ENCODE data around the gene MRPS9. TPM values are rescaled to one million over a fixed set of nuclear protein-coding genes. Genes with fewer than 3 reads are reported as not detected.

The MRPS9 gene
- total and polyA plus RNA-seq, 9 of the 15 experiments (the other 6 are each of a cell fraction or from before 2014, with no cell fraction given) = 46.2 to 143 (median 65.6) TPM

DNA sequence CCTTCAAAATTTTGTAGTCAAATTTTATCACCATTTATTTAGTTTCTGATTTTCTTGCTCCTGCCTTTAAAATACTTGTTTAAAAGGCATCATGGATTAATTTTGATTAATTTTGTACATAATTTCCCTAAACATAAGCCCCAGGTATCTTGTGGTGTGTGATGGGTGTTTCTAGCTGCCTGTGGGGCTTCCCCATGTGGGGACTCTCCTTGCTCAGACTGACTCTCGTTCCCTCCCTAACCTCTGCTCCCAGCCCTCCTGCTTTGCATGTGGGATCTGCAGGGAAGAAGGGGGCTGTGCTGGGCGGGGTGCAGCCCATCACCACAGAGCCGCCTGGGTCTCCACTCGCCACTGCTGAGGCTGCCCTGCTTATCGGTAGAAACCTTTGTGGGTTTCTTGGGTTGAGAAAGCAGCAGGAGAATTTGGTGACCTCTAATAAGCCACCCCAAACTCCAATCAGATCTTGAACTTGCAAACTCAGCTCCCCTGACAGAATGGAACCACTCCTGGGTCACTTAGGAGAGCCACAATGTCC is 72.5 kb downstream of the MRPS9 start:
- no peak overlapping the region for H3K4me3 ChIP-seq
- FAIRE-seq (no peak), ATAC-seq (no peak), DNase-seq (ENCODE audit: extremely low read depth in 1 of 4, low spot score in 3 of 4) (no peak)
- no peaks in the 10 kb centered on the region for H3K36me3 ChIP-seq (ENCODE audit: control insufficient read depth, insufficient read depth, low read length)
- no peak overlapping the region for H3K27ac ChIP-seq (ENCODE audit: extremely low read depth, low read depth, low read length)
- intact Hi-C loops (cut with micrococcal nuclease) (loop anchor here (10.0 kb wide), 1 partner anchor 414 kb away; no protein-coding TSS in a partner anchor), in situ Hi-C loops (cut with MboI) (loop anchor here (5.0 to 25.0 kb wide), 2 partner anchors 132 to 427 kb away; partner anchors contain the start of gene GPR45)
- no peaks in the 10 kb centered on the region for H3K9me3 ChIP-seq (replicated peaks; ENCODE audit: control insufficient read depth, insufficient read depth, low read depth, low read length)
- H3K9me1 ChIP-seq (ENCODE audit: control insufficient read depth, insufficient read depth, low read length) = no peaks in the 10 kb centered on the region
- no TSS peak for BruUV-seq (replicated peaks)
- 18% methylated on average over 5 of the region's 5 CpGs for WGBS (ENCODE audit: insufficient coverage, low coverage, missing lambda C conversion rate)
- ChIA-PET CTCF (ENCODE audit: low intra/inter-chr PET ratio) (no interaction called here), POLR2A (no interaction called here)
- no peaks in the 10 kb centered on the region for H4K20me1 ChIP-seq (replicated peaks; ENCODE audit: control insufficient read depth, insufficient read depth, low read length)
- H3K79me2 ChIP-seq (ENCODE audit: control insufficient read depth, insufficient read depth, low read length) = no peaks in the 10 kb centered on the region
- no peaks in the 10 kb centered on the region for H3K27me3 ChIP-seq (ENCODE audit: control insufficient read depth in 2 of 2, insufficient read depth in 2 of 2, low read length in 2 of 2)
- no peaks in the 10 kb centered on the region for H3K4me1 ChIP-seq (replicated peaks in 1 of 2; ENCODE audit: control insufficient read depth in 2 of 2, insufficient read depth in 2 of 2, low read length in 2 of 2)
- no peak overlapping the region for H3K4me2 ChIP-seq (ENCODE audit: insufficient read depth, low read length)
- H2AFZ ChIP-seq (ENCODE audit: low read depth, low read length) = no peak overlapping the region
- H3K9ac ChIP-seq (ENCODE audit: insufficient read depth in 1 of 2, low read depth in 2 of 2, low read length in 2 of 2) = no peak overlapping the region; a peak in 1 of 4 replicates
- TF ChIP-seq IRF2 (CRISPR knock-in tag; IDR thresholded peaks at IDR 0.05) = no peak
- TF ChIP-seq, protein P1, sequence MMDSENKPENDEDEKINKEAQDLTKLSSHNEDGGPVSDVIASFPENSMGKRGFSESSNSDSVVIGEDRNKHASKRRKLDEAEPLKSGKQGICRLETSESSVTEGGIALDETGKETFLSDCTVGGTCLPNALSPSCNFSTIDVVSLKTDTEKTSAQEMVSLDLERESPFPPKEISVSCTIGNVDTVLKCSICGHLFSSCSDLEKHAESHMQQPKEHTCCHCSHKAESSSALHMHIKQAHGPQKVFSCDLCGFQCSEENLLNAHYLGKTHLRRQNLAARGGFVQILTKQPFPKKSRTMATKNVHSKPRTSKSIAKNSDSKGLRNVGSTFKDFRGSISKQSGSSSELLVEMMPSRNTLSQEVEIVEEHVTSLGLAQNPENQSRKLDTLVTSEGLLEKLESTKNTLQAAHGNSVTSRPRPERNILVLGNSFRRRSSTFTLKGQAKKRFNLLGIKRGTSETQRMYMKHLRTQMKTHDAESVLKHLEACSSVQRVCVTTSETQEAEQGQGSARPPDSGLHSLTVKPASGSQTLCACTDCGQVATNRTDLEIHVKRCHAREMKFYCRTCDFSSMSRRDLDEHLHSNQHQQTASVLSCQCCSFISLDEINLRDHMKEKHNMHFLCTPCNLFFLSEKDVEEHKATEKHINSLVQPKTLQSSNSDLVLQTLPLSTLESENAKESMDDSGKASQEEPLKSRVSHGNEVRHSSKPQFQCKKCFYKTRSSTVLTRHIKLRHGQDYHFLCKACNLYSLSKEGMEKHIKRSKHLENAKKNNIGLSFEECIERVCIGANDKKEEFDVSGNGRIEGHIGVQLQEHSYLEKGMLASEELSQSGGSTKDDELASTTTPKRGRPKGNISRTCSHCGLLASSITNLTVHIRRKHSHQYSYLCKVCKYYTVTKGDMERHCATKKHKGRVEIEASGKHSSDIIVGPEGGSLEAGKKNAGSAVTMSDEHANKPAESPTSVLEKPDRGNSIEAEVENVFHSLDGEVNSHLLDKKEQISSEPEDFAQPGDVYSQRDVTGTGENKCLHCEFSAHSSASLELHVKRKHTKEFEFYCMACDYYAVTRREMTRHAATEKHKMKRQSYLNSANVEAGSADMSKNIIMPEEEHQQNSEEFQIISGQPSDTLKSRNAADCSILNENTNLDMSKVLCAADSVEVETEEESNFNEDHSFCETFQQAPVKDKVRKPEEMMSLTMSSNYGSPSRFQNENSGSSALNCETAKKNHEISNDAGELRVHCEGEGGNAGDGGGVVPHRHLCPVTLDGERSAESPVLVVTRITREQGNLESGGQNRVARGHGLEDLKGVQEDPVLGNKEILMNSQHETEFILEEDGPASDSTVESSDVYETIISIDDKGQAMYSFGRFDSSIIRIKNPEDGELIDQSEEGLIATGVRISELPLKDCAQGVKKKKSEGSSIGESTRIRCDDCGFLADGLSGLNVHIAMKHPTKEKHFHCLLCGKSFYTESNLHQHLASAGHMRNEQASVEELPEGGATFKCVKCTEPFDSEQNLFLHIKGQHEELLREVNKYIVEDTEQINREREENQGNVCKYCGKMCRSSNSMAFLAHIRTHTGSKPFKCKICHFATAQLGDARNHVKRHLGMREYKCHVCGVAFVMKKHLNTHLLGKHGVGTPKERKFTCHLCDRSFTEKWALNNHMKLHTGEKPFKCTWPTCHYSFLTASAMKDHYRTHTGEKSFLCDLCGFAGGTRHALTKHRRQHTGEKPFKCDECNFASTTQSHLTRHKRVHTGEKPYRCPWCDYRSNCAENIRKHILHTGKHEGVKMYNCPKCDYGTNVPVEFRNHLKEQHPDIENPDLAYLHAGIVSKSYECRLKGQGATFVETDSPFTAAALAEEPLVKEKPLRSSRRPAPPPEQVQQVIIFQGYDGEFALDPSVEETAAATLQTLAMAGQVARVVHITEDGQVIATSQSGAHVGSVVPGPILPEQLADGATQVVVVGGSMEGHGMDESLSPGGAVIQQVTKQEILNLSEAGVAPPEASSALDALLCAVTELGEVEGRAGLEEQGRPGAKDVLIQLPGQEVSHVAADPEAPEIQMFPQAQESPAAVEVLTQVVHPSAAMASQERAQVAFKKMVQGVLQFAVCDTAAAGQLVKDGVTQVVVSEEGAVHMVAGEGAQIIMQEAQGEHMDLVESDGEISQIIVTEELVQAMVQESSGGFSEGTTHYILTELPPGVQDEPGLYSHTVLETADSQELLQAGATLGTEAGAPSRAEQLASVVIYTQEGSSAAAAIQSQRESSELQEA (IDR thresholded peaks at IDR 0.05; ENCODE audit: low read depth) = no peak
- TF ChIP-seq, protein P2, sequence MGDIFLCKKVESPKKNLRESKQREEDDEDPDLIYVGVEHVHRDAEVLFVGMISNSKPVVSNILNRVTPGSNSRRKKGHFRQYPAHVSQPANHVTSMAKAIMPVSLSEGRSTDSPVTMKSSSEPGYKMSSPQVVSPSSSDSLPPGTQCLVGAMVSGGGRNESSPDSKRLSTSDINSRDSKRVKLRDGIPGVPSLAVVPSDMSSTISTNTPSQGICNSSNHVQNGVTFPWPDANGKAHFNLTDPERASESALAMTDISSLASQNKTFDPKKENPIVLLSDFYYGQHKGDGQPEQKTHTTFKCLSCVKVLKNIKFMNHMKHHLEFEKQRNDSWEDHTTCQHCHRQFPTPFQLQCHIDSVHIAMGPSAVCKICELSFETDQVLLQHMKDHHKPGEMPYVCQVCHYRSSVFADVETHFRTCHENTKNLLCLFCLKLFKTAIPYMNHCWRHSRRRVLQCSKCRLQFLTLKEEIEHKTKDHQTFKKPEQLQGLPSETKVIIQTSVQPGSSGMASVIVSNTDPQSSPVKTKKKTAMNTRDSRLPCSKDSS (IDR thresholded peaks at IDR 0.05; ENCODE audit: low read depth, partially characterized antibody) = no peak
- TF ChIP-seq ZBED1 (IDR thresholded peaks at IDR 0.05) = no peak
- TF ChIP-seq ZNF77 (CRISPR knock-in tag; IDR thresholded peaks at IDR 0.05) = no peak
- TF ChIP-seq SAP30 (IDR thresholded peaks at IDR 0.05; ENCODE audit: borderline replicate concordance, insufficient read depth, low read depth, low read length, poor library complexity, severe bottlenecking) = no peak
- no peak for TF ChIP-seq SREBF2 (CRISPR knock-in tag; IDR thresholded peaks at IDR 0.05)
- TF ChIP-seq FOXK1 (CRISPR knock-in tag; IDR thresholded peaks at IDR 0.05; ENCODE audit: borderline replicate concordance) = no peak
- TF ChIP-seq, protein P3, sequence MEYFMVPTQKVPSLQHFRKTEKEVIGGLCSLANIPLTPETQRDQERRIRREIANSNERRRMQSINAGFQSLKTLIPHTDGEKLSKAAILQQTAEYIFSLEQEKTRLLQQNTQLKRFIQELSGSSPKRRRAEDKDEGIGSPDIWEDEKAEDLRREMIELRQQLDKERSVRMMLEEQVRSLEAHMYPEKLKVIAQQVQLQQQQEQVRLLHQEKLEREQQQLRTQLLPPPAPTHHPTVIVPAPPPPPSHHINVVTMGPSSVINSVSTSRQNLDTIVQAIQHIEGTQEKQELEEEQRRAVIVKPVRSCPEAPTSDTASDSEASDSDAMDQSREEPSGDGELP (CRISPR knock-in tag; IDR thresholded peaks at IDR 0.05; ENCODE audit: borderline replicate concordance) = no peak

All from K562 (cell line).